Keratinocyte (primary cell): ENCODE data around the gene MEA1.

ENCODE experiments used
- EZH2 ChIP-seq: IDR thresholded peaks from one replicate; pipeline ENCODE4 v1.6.1; 2012; ENCODE audit warnings: inconsistent platforms, mild to moderate bottlenecking, low read length, moderate library complexity
- TF ChIP-seq, protein P1 (sequence below), 3 experiments: IDR thresholded peaks in 1 of 3; conservative IDR thresholded peaks in 1 of 3; optimal IDR thresholded peaks in 1 of 3; 2 replicates in 2 of 3; 3 replicates in 1 of 3; pipeline versions ENCODE3 to v1.5.1; 2011; ENCODE audit warnings: low read length in 3 of 3, mild to moderate bottlenecking in 3 of 3, moderate library complexity in 2 of 3, control low read depth in 1 of 3, inconsistent platforms in 1 of 3; ENCODE audit not compliant: insufficient read depth in 2 of 3; ENCODE audit errors: extremely low read depth in 1 of 3

DNA sequence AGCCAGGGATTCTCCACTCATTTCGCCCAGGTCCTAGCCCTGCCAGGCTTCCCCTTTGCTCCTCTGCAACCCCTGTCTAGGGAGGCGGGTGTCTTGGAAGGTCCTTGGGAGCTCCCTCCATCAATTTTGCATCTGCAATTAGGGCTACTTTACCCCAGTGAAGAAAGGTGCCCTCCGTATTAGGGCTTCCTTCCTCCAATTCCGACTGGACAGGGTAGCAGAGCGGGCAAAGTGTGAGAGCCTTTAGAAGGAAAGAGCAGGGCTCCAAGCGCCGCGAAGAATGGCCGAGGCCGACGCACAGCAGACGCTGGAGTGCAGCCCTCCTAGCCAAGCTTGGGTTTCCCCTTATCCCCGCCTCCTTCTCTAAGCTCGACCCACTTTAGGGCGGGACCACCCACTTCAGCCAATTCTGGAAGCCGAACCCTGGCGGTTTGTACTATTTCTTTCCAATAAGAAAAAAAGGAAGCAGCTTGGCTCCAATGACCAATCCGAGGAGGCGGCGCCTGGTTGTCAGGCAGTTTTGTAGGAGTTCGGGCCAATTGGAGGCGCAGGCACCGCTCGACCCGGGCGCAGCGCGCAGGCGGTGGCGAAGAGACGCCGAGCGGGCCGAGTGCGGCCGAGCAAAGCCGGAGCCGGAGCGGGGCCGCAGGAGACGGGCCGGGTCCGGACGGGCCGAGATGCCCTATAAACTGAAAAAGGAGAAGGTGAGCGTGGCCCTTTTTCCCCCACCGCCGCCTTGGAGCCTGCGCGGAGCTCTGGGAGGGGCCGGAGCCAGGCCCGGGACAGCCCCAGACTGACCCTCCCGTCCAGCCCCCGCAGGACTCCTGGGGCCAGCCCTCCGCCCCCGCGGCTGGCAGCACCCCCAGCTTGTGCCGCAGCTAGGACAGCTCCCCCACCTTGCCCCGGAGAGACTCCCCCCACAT lies 29.5 kb downstream of the MEA1 start, which contains the start of gene PPP2R5D:
- no peak for TF ChIP-seq EZH2
- TF ChIP-seq, protein P1, sequence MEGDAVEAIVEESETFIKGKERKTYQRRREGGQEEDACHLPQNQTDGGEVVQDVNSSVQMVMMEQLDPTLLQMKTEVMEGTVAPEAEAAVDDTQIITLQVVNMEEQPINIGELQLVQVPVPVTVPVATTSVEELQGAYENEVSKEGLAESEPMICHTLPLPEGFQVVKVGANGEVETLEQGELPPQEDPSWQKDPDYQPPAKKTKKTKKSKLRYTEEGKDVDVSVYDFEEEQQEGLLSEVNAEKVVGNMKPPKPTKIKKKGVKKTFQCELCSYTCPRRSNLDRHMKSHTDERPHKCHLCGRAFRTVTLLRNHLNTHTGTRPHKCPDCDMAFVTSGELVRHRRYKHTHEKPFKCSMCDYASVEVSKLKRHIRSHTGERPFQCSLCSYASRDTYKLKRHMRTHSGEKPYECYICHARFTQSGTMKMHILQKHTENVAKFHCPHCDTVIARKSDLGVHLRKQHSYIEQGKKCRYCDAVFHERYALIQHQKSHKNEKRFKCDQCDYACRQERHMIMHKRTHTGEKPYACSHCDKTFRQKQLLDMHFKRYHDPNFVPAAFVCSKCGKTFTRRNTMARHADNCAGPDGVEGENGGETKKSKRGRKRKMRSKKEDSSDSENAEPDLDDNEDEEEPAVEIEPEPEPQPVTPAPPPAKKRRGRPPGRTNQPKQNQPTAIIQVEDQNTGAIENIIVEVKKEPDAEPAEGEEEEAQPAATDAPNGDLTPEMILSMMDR (optimal IDR thresholded peaks at IDR 0.05 in 1 of 3, IDR thresholded peaks at IDR 0.05 in 1 of 3, conservative IDR thresholded peaks at IDR 0.05 in 1 of 3; ENCODE audit: extremely low read depth in 1 of 3, insufficient read depth in 2 of 3, low read length in 3 of 3), result no peak
